GM12891 (cell line): ENCODE measurements around the gene CARD14.

ENCODE experiments used
- PAX5 ChIP-seq: IDR thresholded peaks from 2 replicates; pipeline ENCODE4 v1.6.1; 2011; ENCODE audit warnings: low read length, moderate library complexity, mild to moderate bottlenecking; ENCODE audit not compliant: insufficient read depth, severe bottlenecking
- POLR2A ChIP-seq: IDR thresholded peaks from 2 replicates; pipeline ENCODE4 v1.6.1; 2011; ENCODE audit warnings: low read depth, low read length, control low read depth
- POLR2AphosphoS5 ChIP-seq: IDR thresholded peaks from 2 replicates; pipeline ENCODE4 v1.6.1; 2011; ENCODE audit warnings: low read depth, low read length, control low read depth
- POU2F2 ChIP-seq: IDR thresholded peaks from 2 replicates; pipeline ENCODE4 v1.6.1; 2011; ENCODE audit warnings: low read depth, mild to moderate bottlenecking, control low read depth, low read length, moderate library complexity
- SPI1 ChIP-seq: IDR thresholded peaks from 2 replicates; pipeline ENCODE4 v1.6.1; 2011; ENCODE audit warnings: low read depth, low read length, control low read depth
- TAF1 ChIP-seq: IDR thresholded peaks from 2 replicates; pipeline ENCODE4 v1.6.1; 2011; ENCODE audit warnings: low read depth, low read length, control low read depth

DNA sequence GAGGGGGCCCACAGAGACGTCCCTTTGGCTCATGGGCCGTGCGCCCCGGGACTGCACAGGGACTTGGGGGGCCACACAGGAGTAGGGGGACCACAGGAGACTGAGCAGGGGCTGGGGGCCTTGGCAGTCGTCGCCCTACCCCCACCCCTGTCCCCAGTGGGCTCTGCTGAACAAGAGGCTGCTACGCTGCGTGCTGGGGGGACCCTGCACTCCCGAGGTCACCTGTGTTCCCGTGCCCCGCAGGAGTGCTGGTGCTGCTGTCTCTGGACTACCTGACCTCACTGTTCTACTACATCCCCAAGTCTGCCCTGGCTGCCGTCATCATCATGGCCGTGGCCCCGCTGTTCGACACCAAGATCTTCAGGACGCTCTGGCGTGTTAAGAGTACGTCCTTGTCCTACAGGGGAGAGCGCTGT, 76.4 kb downstream of the CARD14 start:
- TF ChIP-seq PAX5 = no peak
- TF ChIP-seq POLR2AphosphoS5 = no peak
- no peak for TF ChIP-seq POLR2A
- TF ChIP-seq TAF1 = no peak
- no peak for TF ChIP-seq SPI1
- TF ChIP-seq POU2F2 = no peak
